Amniotic epithelial cell (primary cell): ENCODE data around the gene HVCN1.

Experiments
- DNase-seq: peaks from one replicate; pipeline ENCODE4 v3.0.0-alpha.2; 2010; ENCODE audit warnings: low read depth

The HVCN1 gene

DNA sequence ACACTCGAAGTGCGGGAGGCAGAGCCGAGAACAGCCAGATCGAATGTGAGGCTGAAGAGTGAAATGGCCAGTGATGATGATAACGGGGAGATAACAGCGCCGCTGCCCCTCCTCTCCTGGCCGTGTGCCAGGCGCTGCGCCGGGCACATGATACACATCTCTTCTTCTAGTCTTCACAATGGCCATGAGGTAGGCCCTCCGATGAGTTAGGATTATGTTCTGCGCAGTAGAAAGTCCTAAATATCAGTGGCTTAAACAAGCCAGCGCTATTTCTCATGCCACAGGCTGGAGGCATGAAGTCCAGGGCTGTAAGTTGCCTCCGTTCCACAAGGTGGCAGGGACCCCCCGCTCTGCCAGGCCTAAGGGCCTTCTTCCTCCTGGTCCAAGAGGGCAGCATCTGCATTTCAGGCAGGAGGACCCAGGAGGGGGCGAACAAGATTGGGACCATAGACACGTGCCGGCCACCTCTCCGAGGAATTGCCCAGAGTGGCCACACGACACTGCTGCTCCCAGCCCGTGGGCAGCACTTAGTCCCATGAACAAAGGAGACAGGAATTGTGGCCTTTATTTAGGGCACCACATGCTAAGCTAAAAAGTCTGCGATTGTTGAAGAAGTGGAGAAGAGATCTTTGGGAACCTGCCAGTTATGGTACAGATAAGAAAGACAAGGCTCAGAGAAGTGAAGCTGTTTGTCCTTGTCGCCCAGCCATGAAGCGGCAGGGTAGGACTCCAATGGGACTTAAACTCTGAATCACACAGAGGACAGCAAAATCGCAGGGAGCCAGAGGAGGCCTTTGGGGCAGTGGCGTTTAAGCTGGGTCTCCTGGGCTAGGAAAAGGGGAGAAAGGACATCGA, 10.9 kb upstream of the HVCN1 start:
- no peak for DNase-seq

DNA sequence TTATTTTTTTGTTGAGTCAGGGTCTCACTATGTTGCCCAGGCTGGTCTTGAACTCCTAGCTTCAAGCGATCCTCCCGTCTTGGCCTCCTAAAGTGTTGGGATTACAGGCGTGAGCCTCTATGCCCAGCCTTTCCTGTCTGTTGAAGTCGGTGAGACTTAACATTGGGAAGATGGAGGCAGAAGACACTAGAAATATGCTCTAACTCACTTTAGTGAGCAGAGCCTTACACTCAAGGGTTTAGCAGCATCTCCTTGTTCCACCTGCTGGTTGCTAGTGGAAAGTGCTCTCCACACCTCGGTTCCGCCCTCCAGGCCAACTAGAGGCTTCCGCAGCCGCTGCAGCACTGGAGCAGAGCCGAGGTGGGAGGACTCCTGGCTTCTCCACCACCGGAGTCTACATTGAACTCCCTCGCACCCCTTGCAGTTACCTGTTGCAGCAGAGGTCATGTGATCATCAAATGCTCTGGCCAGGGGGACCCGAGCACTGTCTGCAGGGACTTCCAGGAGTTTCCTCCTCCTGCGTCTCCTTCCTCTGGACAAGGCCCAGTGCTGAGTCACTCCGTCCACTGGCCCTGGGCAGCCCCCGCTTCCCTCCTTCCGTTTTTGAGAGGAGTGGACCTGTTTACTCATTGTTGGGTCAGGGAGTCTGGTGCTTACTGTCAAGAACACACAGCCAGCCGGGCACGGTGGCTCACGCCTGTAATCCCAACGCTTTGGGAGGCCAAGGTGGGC, 9.4 kb upstream of the HVCN1 start:
- peak; percentile 88 for DNase-seq

DNA sequence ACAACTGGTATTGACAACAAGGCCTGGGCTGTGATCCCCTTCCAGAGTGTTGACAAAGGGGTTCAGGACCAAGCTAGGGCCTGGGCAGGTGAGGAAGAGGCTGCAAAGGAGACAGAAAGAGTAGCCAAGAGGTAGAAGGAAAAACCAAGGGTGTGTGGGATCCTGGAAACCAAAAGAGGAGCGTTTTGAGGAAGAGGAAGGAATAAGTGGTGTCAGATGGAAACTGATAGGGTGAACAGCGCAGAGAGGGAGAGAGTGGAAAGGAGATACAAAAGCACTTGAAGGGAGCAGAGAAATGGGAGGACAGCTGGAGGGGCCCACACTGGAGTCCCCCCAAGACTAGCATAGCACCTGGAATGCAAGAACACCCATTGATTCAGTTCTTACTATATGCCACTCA, 8.3 kb upstream of the HVCN1 start:
- DNase-seq, result no peak

DNA sequence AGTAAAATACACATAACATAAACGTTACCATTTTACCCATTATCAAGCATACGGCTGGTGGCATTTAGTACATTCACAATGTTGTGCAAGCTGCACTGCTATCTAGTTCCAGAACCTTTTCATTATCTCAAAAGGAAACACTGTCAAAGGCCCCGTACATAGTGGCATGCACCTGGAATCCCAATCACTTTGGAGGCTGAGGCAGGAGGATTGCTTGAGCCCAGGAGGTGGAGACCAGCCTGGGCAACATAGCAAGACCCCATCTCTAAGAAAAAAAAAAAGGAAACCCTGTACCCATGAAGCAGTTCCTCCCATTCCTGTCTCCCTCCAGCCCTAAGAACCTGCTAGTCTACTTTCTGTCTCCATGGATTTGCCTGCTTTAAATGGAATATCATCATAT, 7.4 kb upstream of the HVCN1 start:
- DNase-seq, result no peak

DNA sequence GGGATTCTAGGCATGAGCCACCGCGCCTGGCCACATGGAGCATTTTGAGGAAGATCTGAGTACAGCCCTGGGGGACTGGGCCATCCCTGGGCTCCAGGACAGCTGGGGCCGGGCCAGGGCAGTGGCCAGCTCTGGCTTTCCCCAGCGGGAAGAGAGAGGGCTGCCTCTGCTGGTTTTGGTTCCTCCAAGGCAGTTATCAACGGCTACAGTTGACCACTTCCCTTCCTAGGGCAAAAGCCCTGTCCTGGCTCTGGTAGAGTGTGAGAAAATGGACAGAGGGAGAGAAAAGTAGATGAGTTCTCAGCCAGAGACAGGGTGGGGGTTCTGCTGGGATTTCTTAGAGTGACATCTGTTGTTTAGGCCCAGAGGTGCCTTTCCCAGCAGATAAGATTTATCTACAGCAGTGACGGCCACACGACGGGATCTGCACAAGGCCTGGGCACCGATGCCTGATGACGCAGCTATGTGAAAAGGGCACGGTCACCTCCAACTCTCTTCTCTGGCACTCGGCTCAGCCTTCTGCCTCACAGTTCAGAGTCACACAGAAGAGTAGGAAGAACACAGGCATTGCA, 5.5 kb upstream of the HVCN1 start:
- DNase-seq, result no peak

DNA sequence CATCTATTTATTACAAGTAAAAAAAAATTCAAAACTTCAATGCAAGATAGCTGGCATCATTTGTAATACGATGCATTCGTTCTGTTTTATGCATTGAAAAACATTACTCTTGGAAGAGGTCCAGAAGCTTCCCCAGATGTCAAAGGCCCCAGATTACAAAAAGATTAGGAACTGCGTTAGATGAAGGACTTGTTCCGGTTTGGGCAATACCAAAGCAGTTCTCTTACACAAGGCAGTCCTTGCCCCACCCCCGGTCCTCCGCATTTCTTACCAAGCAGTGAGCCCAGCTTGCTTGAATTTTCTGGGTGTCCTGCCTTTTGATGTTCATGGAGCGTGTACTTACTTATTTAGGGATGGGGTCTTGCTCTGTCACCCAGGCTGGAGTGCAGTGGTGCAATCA, 4.8 kb upstream of the HVCN1 start:
- peak; percentile 92 for DNase-seq

DNA sequence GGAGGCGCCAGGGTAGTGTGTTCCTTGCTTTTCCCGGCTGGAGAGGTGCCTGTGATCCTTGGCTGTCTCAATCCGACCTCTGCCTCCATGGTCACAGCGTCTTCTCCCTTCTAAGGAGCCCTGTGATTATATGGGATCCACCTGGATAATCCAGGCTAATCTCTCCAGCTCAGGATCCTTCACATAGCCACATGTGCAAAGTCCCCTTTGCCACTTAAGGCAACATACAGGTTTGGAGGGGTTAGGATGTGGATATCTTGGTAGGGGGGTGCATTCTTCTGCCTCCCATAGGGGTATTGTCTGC, 1.2 kb upstream of the HVCN1 start:
- DNase-seq, result no peak

DNA sequence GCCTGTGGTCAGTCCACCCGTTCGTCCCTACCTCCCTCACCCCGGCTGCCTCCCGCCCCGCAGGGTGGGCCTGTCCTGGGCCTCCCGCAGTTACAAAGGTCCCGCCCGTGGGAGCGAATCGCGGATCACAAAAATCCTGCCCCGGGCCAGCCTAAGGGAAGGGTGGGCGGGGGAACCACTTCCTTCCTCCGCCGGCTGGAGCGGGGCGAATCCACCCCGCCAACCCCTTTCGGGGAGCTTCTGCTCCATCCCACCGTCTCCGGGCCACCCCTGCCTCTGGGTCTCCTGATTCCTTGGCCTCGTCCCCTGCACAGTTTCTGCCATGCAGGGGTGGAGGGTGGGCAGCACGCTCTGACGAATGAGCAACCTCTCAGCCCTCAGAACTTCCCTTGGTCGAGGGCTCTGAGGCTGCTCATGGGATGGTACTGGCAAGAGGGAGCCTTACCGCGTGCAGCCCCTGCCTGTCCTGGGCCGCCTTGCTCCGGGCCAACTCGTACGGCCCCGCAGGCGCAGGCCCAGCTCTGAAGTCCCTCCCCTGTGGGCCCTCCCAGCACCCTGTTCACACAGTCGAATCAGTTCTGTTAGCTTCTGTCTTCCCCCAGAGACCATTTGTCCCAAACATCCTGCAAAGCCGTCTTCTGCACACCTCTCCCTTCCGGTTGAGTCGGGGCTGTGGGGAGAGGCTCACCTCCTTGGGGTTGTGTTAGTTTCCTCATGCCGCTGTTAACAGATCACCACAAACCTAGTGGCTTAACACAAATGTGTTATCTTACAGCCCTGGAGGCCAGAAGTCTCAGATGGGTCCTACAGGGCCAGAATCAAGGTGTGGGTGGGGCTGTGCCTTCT, 589 bp upstream of the HVCN1 start:
- no peak for DNase-seq

DNA sequence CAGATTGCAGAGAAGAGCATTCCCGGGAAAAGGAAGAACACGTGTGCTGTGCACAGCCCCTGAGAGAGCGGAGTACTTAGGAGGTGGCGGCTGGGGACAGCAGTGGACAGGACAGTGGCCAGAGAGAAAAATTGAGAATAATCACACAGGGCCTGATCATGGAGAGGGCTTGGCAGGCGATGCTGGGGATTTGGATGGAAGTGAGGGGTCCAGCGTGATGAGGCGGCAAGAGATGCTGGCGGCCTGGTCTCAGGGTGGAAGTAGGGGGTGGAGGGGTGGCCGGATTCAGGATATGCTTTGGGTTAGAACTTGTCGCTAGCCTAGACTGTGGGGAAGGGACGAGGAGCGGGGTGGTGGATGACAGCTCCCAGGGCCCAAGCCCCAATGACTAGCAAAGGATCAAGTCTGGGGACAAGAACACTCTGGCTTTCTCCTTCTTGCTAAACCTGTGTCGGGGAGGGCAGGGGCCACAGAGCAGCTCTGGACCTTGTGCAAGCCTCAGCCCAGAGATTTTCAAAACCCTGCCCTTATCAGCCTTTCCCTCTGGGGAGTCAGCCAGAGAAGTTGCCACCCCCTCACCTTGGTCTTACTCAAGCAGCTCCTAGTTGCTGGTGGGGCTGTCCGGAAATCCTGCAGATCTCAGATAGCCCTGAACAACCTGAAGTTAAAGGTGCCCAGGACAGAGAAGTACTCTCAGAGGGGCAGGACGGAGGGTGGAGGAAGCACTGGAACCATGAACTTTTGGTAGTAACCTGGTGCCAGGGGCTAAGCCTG, 1.3 kb downstream of the HVCN1 start:
- peak; percentile 74 for DNase-seq

DNA sequence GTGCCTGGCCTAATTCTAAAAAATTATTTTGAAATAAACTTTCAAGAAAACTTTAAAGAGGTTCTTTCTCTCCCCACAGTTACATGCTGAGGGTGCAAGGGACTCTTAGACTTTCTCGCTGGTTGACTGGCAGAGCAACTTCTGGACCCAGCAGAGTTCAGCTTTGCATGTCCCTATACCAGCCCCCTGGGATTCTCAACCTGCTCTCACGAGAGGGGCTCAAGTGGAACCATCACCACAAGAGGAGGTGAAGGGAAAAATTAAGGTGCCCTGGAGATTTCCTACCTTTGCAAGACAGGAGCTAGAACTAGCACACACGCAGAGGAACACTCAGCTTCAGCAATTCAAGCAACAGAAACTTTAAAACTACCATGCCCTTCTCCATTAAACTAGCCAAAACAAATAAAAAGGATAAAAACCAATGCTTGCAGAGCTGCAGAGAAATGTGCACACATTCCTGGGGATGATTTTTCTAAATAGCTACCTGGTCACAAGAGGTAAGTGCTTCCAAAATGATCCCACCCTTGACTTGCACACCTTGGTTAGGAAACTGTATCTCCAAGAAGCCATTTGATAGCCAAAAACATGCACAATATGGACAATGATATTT, 2.5 kb downstream of the HVCN1 start:
- no peak for DNase-seq

DNA sequence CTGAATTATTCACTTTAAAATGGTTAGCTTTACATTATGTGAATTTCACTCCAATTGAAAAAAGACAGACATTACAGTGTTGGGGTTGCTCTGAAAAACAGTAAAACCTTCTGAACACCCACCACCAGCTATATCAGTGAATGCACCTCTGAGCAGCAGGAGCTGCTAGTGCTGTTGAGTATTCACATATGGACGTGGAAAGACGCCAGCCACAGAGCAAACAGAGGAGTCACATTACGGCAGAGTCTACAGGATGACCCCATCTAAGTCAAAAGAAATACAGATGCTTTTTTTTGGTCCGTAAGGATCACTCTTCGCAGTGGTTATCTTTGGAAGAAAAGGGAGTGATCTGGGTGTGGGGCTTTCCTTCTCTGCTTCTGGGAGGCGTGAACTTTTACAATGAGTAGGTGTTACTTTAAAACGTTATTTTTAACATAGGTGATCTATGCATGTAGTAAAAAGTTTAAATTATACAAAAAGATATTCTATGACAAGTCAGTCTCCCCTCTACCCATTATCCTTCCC, 4.5 kb downstream of the HVCN1 start:
- no peak for DNase-seq

DNA sequence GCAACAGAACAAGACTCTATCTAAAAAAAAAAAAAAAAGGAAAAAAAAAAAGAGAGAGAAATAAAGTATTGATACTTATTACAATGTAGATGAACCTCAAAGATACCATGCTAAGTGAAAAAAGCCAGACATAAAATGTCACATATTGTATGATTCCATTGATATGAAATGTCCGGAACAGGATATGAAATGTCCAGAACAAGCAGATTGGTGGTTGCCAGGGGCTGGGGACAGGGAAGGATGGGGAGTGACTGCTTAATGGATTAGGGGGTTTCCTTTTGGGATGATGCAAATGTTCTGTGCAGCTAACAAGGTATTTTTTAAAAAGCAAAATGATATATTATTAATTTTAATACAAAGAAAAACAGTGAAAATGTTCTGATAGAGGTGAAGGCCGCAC, 5.0 kb downstream of the HVCN1 start:
- no peak for DNase-seq

DNA sequence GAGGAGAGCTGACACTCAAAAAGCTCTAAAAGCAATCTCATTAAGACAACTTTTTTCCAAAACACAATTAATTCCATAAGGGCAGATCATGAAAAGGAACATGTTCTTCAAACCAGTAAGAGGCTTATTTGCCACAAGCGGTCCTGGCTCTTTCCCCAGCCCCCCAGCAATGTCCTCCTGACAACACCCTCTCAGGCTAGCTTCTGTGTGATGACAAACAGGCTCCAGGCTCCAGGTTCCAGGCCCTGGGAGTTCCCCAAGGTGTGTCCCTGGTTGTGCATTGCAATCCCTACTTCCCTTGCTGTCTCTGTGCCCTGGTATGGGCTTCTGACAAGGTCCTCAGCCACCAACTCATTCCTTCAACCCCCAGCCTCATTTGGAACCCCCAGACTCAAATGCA, 8.9 kb downstream of the HVCN1 start:
- DNase-seq, result no peak

DNA sequence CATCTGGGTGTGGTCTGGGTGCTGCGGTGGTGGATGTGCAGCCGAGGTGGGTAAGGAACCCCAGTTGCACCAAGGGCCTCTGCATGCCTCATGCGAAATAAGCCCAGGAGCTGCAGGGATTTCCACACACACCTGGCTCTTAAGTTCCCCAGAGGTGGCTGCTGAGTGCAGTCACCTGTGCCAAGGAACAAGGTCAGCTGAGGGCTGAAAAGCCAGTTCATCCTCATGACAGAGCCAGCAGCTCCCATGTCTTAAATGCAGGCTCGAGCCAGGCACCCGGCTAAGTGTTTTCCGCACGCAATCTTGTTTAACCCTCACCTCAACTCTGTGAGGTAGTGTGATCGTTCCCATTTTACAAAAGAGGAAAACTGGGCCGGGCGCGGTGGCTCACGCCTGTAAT, 9.7 kb downstream of the HVCN1 start:
- DNase-seq, result no peak

DNA sequence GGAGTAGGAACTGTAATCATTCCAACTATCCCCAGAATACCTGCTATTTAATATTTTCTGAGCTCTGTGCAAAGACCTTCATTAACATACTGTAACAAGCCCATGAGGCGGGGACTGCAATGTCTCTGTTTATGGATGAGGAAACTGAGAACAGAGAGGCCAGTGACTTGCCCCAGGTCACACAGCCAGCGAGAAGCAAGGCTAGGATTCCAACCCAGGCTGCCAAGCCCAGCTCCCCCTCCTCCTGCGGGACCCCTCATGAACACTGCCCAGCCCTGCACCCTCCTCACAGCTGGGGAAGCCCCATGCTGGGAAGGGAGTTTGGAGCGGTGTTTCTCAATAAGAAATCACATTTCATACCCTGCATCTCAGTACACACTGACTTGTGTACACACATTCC, 10.9 kb downstream of the HVCN1 start:
- DNase-seq, result no peak

DNA sequence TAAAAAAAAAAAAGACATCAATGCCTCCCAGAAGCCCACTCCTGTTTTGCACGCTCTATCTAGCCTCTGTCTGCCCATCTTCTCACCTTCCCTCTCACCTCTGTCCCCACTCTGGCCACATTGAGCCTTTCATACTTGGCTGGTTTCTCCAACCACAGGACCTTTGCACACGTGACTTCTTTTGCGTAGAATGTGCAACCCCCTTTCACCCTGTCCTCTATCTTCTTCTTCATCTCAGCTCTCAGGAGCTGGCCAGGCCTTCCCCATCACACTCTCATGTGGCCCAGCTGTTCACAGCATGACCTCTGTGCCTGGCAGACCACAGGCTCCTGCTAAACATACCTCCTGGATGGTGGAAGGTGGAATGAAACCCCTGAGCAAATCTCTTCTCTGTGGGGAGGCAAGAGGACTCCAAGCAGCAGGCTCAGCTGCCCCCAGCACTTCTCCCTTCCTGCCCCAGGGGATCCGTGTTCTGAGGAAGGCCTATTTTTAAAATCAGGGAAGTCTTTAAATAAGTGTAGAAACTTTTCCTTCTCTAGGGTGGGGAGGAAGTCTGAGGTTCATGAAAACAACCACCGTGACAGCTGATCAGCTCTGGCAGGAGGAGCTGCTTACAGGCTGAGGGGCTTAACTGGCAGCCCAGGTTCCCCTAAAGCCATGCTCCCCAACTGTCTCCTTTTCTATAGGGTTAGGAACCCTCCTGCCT, 11.6 kb downstream of the HVCN1 start:
- DNase-seq, result no peak

DNA sequence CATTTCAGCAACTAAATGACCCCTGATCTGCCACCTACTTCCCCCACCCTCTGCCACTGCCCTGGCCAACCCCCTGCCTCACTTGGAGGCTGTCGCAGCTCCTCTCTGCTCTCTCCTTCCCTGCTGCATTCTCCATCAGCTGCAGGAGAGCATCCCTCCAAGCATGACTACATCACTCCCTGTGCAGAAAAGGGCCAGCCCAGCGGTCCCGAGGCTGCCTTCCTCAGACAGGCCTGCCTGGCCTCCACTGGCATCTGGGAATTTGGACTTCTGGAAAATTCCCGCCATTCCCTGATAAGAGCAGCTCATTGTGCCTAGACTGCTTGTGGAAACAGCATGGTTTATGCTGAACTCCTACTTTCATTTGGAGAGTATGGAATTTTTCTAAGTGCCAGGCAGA, 12.7 kb downstream of the HVCN1 start:
- no peak for DNase-seq

DNA sequence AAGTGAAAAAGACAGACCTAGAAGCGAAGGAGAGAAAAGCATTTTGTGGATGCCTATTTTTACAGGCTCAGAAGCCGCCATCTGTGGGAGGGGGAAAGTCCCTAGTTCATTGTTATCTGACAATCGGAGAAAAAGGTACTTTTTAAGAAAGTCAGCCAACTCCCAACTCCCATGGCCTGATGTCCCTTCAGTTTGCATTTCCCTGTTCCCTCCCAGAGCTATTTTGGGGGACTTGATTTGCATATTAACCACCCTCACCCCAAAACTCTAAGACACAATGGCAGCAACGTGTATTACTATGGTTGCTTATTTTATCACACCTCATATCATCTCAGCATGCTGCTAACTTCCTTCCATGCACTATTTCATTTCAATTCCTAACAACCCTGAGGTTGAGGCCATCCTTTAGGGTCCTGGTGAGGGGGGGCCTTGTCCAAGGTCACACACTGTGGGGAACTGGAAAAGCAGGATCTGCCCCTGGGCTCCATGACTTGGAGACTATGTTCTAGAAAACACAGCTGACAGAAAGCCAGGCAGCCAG, 18.7 kb downstream of the HVCN1 start:
- DNase-seq, result no peak

DNA sequence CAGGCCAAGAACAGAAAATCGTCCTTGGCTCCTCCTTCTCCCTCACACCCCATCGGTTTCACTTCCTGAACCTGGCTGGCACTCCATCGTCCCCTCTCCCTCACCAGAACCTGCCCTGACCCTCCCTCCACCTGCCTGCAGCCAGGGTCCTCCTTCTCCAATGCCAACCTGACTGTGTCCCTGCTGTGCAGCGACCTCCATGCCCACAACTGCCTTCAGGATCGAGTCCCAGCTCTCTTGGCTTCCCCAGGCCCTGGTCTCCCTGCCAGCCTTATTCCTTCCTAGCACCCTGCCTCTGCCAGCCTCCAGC, 19.8 kb downstream of the HVCN1 start:
- DNase-seq, result no peak

DNA sequence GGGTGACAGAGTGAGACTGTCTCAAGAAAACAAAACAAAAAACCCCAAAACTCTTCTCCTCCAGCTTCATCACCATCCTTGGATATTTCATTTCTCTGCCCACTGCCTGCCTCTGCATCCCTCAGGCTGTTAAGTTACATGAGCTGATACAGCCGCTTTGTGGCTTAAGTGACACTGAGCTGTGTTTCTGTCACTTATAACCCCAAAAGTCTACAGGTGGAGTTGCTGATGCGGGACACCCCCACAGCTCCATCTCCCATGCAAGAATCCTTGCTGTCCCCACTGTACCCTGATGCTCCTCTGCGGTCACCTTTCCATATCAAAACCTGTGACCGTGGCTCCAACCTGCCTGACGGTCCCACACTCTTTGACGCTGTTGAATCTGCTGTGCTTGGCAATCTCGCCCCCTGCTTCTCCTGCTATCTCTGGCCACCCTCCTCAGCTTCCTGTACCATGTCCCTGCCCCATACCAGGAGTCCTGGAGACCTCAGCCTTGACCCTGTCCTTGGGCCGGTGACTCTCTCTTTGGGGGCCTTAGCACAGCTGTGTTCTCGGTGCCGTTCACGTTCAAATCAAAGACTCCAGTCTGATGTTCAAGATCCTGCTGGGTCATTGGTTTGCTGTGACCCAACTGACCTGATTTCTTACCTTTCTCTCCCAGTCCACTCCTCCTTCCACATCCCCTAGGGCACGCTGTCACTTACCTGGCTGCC, 20.3 kb downstream of the HVCN1 start:
- DNase-seq, result no peak
